Activated naive CD8-positive, alpha-beta T cell treated with anti-CD3 and anti-CD28 coated beads, Interleukin-2, amount 50 U/mL, for 24 hours (primary cell): ENCODE measurements around the gene LIPG.
A peak's percentile ranks its signal among the peaks of the same experiment; 100 is the strongest.
"Not testable (repeated sequence)": the region's sequence is repeated elsewhere in the genome, so short reads cannot be mapped to it uniquely, and the experiment has no call there.

Experiments
- ATAC-seq: fragments of 150-1000 bp; cut with Tn5 transposase; one replicate; pipeline ENCODE4 v1.10.0; 2021
- DNase-seq: peaks from one replicate; pipeline ENCODE4 v3.0.0; 2021
- H3K27ac Mint-ChIP-seq: one replicate; pipeline ENCODE4 v1.8.0; 2021; ENCODE audit warnings: mild to moderate bottlenecking, mixed read lengths
- H3K27me3 Mint-ChIP-seq: one replicate; pipeline ENCODE4 v1.8.0; 2021; ENCODE audit warnings: mixed read lengths
- H3K36me3 Mint-ChIP-seq: one replicate; pipeline ENCODE4 v1.8.0; 2021; ENCODE audit warnings: low read depth, mixed read lengths
- H3K4me1 Mint-ChIP-seq: one replicate; pipeline ENCODE4 v1.8.0; 2021; ENCODE audit warnings: mixed read lengths
- H3K4me3 Mint-ChIP-seq: one replicate; pipeline ENCODE4 v1.8.0; 2021; ENCODE audit warnings: mild to moderate bottlenecking, moderate library complexity, mixed read lengths
- H3K9me3 Mint-ChIP-seq: one replicate; pipeline ENCODE4 v1.8.0; 2021; ENCODE audit warnings: mixed read lengths

LIPG gene

DNA sequence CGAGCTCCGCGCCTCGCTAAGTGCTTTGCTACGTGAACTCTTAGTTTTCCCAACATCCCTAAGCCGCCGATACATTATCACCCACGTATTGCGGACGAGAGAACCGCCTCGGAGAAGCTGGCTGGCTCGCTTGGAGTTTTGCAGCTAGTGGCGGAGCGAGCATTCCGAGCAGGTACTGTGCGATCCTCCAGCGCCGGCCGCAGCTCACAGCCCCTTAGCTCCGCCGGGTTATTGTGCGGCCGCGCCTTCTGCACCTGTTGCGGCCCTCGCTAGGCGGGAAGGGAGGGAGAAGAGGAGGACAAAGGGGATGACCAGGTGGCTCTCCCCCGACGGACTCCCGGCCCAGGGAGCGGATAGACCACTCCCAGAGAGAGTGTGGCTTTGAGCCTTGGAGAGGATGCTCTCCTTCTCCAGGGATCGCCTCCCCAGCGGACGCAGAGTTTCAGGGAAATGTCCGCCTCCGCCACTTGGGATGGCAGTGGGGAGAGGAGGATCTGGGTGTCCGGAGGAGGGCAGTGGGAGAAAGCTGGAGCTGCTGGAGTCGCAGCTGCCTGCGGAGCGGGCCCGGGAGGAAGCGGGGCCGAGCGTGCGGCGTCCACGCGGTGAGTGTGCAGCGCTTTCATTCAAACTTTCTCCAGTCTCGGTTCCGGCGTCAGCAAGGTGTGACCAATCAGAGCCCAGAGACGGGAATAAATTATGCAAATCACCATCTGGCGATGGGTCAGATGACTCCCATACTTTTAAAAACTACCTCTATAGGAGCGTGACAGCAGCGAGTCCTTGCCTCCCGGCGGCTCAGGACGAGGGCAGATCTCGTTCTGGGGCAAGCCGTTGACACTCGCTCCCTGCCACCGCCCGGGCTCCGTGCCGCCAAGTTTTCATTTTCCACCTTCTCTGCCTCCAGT is at the start of gene LIPG:
Gene LIPG, plus strand, starts transcription at position 769 of the 905 bp plus-strand sequence. CDS start 252 bp downstream, outside the sequence.
- Mint-ChIP-seq H3K4me1 (peaks cover 35% of the 10 kb centered on the region), H3K9me3 (no peaks in the 10 kb centered on the region), H3K27ac (no peak within 1 kb of the TSS), H3K36me3 (no peaks in the 10 kb centered on the region), H3K27me3 (peaks cover 73% of the 10 kb centered on the region), H3K4me3 (peak within 1 kb of the TSS; percentile 66)
- DNase-seq: peak; percentile 53
- peak; percentile 62 for ATAC-seq

- H3K9me3 Mint-ChIP-seq, DNase-seq, H3K27ac Mint-ChIP-seq, ATAC-seq, H3K4me3 Mint-ChIP-seq, H3K4me1 Mint-ChIP-seq, H3K27me3 Mint-ChIP-seq, H3K36me3 Mint-ChIP-seq: not testable (repeated sequence)
Measured at GRCh38 chr18:49512876-49513275, 49.0 kb upstream of the LIPG start.

DNA sequence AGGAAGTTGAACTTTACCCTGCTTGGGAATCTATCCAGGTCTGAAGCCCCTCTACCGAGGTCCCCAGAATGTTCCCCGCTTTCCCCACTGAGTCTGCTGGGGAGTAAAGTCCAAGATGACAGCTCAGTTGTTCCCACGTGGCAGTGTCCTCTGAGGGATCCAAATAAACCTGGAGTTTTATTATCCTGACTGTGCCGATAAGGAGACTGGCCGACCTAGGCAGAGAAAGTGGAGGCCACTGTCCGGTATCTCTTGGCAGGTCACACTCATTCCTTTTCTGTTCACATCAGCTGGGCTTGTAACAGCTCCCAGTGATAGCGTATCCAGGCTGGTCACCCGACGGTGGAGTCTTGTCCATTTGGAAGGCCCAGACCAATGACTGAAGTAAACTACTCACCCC is 47.3 kb upstream of the LIPG start:
- Mint-ChIP-seq H3K4me1 (no peaks in the 10 kb centered on the region), H3K9me3 (no peaks in the 10 kb centered on the region), H3K27ac (no peak overlapping the region), H3K4me3 (no peak overlapping the region), H3K27me3 (peaks cover 4% of the 10 kb centered on the region), H3K36me3 (no peaks in the 10 kb centered on the region)
- no peak for DNase-seq
- no peak for ATAC-seq

GRCh38 chr18:49515003-49515402 is 46.9 kb upstream of the LIPG start:
- DNase-seq, ATAC-seq, H3K27me3 Mint-ChIP-seq, H3K9me3 Mint-ChIP-seq, H3K27ac Mint-ChIP-seq, H3K36me3 Mint-ChIP-seq, H3K4me1 Mint-ChIP-seq, H3K4me3 Mint-ChIP-seq: not testable (repeated sequence)

DNA sequence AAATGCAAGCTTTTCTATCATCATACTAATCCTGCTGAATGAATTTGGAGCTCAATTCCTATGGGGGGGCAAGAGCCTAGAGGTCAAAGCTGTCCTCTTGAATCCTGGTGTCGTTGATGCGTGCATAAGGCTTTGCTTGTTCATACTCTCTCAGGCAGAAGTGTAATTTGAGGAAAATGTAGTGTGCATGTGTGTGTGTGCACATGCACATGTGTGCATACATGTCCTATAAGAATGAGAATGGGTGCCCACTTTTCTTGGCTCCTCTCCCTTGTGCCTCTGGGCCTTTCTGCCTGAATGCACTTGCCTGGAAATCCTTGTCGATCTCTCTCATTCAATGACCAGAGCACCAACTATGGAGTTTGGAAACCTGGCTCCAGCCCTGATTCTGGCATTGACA is 46.3 kb upstream of the LIPG start:
- DNase-seq: no peak
- no peaks in the 10 kb centered on the region for H3K9me3 Mint-ChIP-seq
- H3K27ac Mint-ChIP-seq: no peak overlapping the region
- no peak for ATAC-seq
- peaks cover 4% of the 10 kb centered on the region for H3K27me3 Mint-ChIP-seq
- H3K36me3 Mint-ChIP-seq: no peaks in the 10 kb centered on the region
- H3K4me3 Mint-ChIP-seq: no peak overlapping the region
- no peaks in the 10 kb centered on the region for H3K4me1 Mint-ChIP-seq

GRCh38 chr18:49517483-49517882 is 44.4 kb upstream of the LIPG start:
- no peaks in the 10 kb centered on the region for H3K9me3 Mint-ChIP-seq
- H3K27ac Mint-ChIP-seq: no peak overlapping the region
- H3K36me3 Mint-ChIP-seq: no peaks in the 10 kb centered on the region
- peaks cover 4% of the 10 kb centered on the region for H3K27me3 Mint-ChIP-seq
- no peak for DNase-seq
- no peak overlapping the region for H3K4me3 Mint-ChIP-seq
- no peak for ATAC-seq
- H3K4me1 Mint-ChIP-seq: no peaks in the 10 kb centered on the region

DNA sequence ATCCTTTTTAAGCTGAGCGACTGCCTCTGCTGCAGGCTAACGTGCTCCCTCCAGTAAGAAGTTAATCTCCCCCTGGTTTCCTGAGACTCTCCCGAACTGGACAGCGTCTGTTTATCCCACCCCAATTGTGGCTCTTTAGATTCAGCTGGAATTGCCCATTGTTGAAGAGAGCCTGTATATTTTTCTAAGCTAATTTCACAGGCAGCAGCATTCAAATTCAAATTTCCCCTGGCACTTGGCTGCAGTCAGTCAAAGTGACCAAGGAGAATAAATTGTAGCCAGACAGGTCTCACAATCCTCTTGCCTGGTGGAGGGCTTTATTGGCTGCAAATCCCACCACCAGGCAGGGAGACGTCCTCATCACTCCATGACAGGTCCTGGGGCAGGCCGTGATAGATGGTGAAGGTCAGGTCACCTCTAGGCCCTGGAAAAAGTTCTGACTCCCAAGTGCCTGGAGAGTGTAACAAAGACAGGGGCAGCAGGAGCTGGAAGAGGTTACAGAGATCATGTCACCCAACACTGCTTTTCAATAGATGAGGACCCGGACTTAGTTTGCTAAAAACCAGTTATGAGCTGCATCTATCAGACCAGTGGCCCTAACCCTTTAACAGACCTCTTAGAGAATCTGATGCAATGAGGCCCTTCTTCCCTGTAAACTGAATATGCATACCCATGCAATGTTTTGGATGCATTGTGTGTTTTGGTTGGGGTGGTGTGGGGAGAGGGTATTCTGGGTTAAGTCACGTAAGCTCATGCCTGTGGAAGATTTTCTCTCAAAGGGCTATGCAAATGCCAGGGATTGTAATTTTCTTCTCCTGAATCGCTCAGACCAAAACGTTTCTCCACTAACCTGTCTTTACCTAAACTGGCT is 42.5 kb upstream of the LIPG start:
- Mint-ChIP-seq H3K9me3 (no peaks in the 10 kb centered on the region), H3K27me3 (peaks cover 3% of the 10 kb centered on the region), H3K27ac (no peak overlapping the region), H3K4me1 (no peaks in the 10 kb centered on the region), H3K4me3 (no peak overlapping the region), H3K36me3 (no peaks in the 10 kb centered on the region)
- DNase-seq: no peak
- ATAC-seq: peak; percentile 20

DNA sequence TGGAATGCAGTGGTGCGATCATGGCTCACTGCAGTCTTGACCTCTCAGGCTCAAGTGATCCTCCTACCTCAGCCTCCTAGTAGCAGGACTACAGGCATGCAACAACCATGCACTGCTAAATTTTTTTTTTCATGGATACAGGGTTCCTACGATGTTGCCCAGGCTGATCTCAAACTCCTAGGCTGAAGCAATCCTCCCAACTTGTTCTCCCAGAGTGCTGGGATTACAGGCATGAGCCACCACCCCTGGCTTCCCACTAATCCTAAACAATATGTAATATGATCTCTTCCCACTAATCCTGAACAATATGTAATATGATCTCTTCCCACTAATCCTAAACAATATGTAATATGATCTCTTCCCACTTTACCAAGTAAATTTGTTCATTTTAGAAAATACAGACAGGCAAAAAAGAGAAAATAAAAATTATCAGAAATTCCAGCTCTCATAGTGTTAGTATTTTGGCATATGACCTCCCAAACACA is 41.2 kb upstream of the LIPG start:
- no peak overlapping the region for H3K27ac Mint-ChIP-seq
- H3K36me3 Mint-ChIP-seq: no peaks in the 10 kb centered on the region
- ATAC-seq: no peak
- no peak for DNase-seq
- H3K4me1 Mint-ChIP-seq: no peaks in the 10 kb centered on the region
- no peak overlapping the region for H3K4me3 Mint-ChIP-seq
- no peaks in the 10 kb centered on the region for H3K9me3 Mint-ChIP-seq
- peaks cover 3% of the 10 kb centered on the region for H3K27me3 Mint-ChIP-seq

DNA sequence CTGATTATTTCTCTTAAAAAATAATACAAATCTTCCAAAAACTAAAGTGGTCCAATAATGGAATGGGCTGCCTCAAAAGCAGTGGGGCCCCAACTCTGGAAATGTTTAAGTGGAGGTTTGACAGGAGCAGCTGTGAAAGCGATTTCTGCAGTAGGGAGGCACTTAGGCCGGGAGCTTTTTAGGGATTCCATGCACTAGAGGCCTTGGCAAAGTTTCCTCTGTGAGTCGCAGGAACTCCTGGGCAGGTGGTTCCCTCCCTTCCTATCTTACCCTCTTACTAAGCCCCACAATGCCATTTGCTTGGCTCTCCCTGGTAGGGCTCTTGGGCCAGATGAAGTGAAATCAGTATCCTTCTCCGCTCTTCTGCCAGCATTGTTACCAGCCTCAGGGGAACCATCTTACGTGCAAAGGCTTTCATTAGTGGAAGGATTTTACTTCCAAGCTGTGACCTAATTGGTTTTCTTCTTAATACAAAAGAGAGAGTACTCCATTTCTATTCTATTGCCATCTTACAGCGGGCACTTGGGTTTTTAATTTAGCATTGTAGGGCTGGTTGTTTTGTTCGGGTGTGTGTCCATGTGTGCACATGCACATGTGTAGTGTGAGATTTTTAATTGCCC is 40.5 kb upstream of the LIPG start:
- Mint-ChIP-seq H3K4me1 (no peaks in the 10 kb centered on the region), H3K9me3 (no peaks in the 10 kb centered on the region), H3K27me3 (peaks cover 3% of the 10 kb centered on the region), H3K4me3 (no peak overlapping the region), H3K36me3 (no peaks in the 10 kb centered on the region), H3K27ac (no peak overlapping the region)
- ATAC-seq (no peak), DNase-seq (no peak)

GRCh38 chr18:49523580-49524093 is 38.2 kb upstream of the LIPG start:
- not testable (repeated sequence) for H3K27ac Mint-ChIP-seq, H3K27me3 Mint-ChIP-seq, H3K36me3 Mint-ChIP-seq, H3K4me3 Mint-ChIP-seq, DNase-seq, H3K9me3 Mint-ChIP-seq, ATAC-seq, H3K4me1 Mint-ChIP-seq

DNA sequence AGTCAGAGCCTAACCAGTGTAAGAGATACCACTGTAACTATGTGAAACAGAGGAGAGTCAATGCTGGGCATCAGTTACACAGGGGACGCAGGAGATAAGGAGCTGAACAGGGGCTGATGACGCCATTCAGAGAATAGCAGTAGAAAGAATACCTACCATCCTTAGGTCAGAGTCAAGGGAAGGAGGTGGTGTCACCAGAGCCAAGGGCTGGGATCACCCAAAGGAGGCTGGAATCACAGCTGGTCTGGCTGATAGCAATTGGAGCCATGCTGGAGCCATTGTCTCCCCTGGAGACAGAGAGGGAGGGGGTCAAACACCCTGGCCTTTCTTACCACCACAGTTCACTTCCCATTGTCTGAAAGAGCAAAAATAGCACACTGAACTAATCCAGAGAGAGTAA is 37.5 kb upstream of the LIPG start:
- H3K27ac Mint-ChIP-seq: no peak overlapping the region
- H3K4me3 Mint-ChIP-seq: no peak overlapping the region
- no peak for DNase-seq
- H3K36me3 Mint-ChIP-seq: no peaks in the 10 kb centered on the region
- peaks cover 1% of the 10 kb centered on the region for H3K27me3 Mint-ChIP-seq
- H3K9me3 Mint-ChIP-seq: no peaks in the 10 kb centered on the region
- ATAC-seq: no peak
- no peaks in the 10 kb centered on the region for H3K4me1 Mint-ChIP-seq

DNA sequence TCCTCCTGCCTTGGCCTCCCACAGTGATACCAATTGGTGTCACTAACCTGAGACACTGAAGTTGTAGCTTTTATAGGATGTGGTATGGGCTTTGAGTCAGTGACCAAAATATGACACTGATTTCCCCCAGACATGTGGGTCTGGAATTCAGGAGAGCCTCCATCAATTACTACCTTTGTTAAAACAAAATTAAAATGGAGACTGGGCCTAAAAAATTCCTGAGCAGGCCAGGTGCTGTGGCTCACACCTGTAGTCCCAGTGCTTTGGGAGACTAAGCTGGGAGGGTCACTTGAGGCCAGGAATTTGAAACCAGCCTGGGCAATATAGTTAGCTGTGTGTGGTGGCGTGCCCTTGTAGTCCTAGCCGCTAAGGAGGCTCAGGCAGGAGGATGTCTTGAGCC is 36.9 kb upstream of the LIPG start:
- Mint-ChIP-seq H3K27me3 (peaks cover 1% of the 10 kb centered on the region), H3K4me1 (no peaks in the 10 kb centered on the region), H3K9me3 (no peaks in the 10 kb centered on the region), H3K36me3 (no peaks in the 10 kb centered on the region), H3K4me3 (no peak overlapping the region), H3K27ac (peak overlapping the region; percentile 23)
- DNase-seq: no peak
- no peak for ATAC-seq

DNA sequence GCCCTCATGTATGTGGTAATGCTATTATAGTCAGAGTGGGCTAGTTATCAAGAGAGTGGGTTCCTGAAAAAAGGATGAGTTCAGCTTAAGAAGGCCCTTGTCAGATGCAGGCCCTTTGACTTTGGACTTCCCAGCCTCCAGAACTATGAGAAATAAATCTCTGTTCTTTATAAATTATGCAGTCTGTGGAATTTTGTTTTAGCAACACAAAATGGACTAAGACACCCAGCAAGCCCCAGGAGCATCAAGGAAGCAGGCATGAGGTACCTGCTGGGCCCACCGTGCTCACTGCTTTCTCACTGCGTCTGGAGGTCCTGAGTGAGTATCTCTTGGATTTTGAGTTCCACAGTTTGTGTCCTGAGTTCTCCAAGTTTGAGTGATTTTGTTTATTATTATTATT is 35.9 kb upstream of the LIPG start:
- ATAC-seq: no peak
- H3K36me3 Mint-ChIP-seq: no peaks in the 10 kb centered on the region
- no peak overlapping the region for H3K27ac Mint-ChIP-seq
- peaks cover 4% of the 10 kb centered on the region for H3K27me3 Mint-ChIP-seq
- no peak for DNase-seq
- no peaks in the 10 kb centered on the region for H3K4me1 Mint-ChIP-seq
- no peaks in the 10 kb centered on the region for H3K9me3 Mint-ChIP-seq
- no peak overlapping the region for H3K4me3 Mint-ChIP-seq

DNA sequence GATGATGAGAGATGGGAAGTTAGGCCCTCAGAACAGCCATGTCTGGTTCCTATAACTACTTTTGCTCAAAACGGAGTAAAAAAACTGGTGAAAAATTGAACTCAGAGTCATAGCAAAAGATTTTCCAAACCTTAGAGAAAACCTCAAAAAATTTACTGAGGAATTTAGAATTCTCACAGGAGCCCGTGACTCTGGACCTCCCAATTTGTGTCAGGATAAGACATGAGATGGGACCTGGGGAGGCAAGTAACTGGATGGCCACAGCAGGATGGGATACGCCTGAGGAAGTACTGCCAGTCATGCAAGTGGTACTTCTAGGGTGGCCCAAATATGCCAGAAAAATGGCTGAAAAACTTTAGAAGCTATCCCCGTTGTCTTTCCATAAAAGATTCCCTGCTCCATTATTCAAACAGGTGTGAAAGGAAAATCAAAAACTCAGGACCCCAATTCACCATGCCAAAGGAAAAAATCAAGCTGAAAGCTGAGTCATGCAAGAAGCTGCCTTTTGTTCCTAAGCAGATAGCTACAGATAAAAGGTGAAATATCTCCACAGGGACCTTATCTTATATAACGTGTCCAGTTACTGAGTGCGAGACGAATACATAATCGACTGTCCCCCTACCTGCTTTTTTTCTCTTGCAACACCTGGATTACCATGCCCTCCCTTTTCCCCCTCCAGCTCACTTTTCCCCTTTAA is 34.1 kb upstream of the LIPG start:
- Mint-ChIP-seq H3K27ac (no peak overlapping the region), H3K36me3 (no peaks in the 10 kb centered on the region), H3K27me3 (peaks cover 4% of the 10 kb centered on the region), H3K9me3 (no peaks in the 10 kb centered on the region), H3K4me1 (no peaks in the 10 kb centered on the region), H3K4me3 (no peak overlapping the region)
- ATAC-seq (no peak), DNase-seq (no peak)
